Mesenchymal stem cell (in vitro differentiated cells and primary cell): ENCODE measurements around the gene MNT.

ENCODE experiments used
- DNase-seq: peaks from one replicate; pipeline ENCODE4 v3.0.0-alpha.2; 2013
- H2AFZ ChIP-seq: one replicate; pipeline ENCODE4 v1.6.1; 2013; ENCODE audit warnings: low read depth, mild to moderate bottlenecking, control low read depth, inconsistent platforms, low read length, moderate library complexity
- H2AK5ac ChIP-seq: 2 replicates; pipeline ENCODE4 v1.6.1; 2013; ENCODE audit warnings: low read length, moderate library complexity, mild to moderate bottlenecking, inconsistent platforms; ENCODE audit not compliant: severe bottlenecking
- H2BK120ac ChIP-seq: one replicate; pipeline ENCODE4 v1.6.1; 2013; ENCODE audit warnings: low read depth, mild to moderate bottlenecking, inconsistent platforms, low read length, moderate library complexity
- H2BK12ac ChIP-seq, 2 experiments: one replicate each; pipeline ENCODE4 v1.6.1; 2013; ENCODE audit warnings: inconsistent platforms in 2 of 2, low read length in 2 of 2, mild to moderate bottlenecking in 2 of 2, moderate library complexity in 2 of 2, control low read depth in 1 of 2
- H2BK15ac ChIP-seq: one replicate; pipeline ENCODE4 v1.6.1; 2013; ENCODE audit warnings: mild to moderate bottlenecking, low read depth, inconsistent platforms; ENCODE audit not compliant: poor library complexity, severe bottlenecking
- H2BK5ac ChIP-seq: 2 replicates; pipeline ENCODE4 v1.6.1; 2013; ENCODE audit warnings: low read depth, mild to moderate bottlenecking, low read length, control low read depth, inconsistent platforms; ENCODE audit not compliant: poor library complexity, severe bottlenecking
- H3K14ac ChIP-seq, 2 experiments: one replicate each; pipeline ENCODE4 v1.6.1; 2013; ENCODE audit warnings: inconsistent platforms in 2 of 2, low read length in 2 of 2, control low read depth in 1 of 2, mild to moderate bottlenecking in 1 of 2, moderate library complexity in 1 of 2
- H3K18ac ChIP-seq, 2 experiments: one replicate each; pipeline ENCODE4 v1.6.1; 2013; ENCODE audit warnings: inconsistent platforms in 2 of 2, low read length in 2 of 2, control low read depth in 1 of 2, low read depth in 1 of 2, mild to moderate bottlenecking in 1 of 2
- H3K23ac ChIP-seq, 2 experiments: one replicate each; pipeline ENCODE4 v1.6.1; 2013; ENCODE audit warnings: inconsistent platforms in 2 of 2, low read length in 2 of 2, mild to moderate bottlenecking in 2 of 2, moderate library complexity in 2 of 2, control low read depth in 1 of 2
- H3K27ac ChIP-seq: 2 replicates; pipeline ENCODE4 v1.5.1; 2013; ENCODE audit warnings: mild to moderate bottlenecking, moderate library complexity, low read length, control low read depth, inconsistent platforms; ENCODE audit not compliant: poor library complexity, severe bottlenecking
- H3K27me3 ChIP-seq, 2 experiments: 2 replicates each; pipeline versions ENCODE4 v1.6.1 to v1.7.0; 2013; ENCODE audit warnings: low read length in 2 of 2, mild to moderate bottlenecking in 2 of 2, moderate library complexity in 2 of 2, control low read depth in 1 of 2, inconsistent platforms in 1 of 2; ENCODE audit not compliant: control insufficient read depth in 1 of 2, insufficient read depth in 1 of 2
- H3K36me3 ChIP-seq, 2 experiments: 2 replicates each; pipeline versions ENCODE4 v1.6.1 to v1.7.0; 2013; ENCODE audit warnings: low read length in 2 of 2, control low read depth in 1 of 2, inconsistent platforms in 1 of 2, low read depth in 1 of 2, mild to moderate bottlenecking in 1 of 2; ENCODE audit not compliant: insufficient read depth in 2 of 2, control insufficient read depth in 1 of 2
- H3K4ac ChIP-seq, 2 experiments: one replicate each; pipeline ENCODE4 v1.6.1; 2013; ENCODE audit warnings: inconsistent platforms in 2 of 2, low read length in 2 of 2, mild to moderate bottlenecking in 2 of 2, moderate library complexity in 2 of 2, control low read depth in 1 of 2, low read depth in 1 of 2
- H3K4me1 ChIP-seq: 2 replicates; pipeline ENCODE4 v1.6.1; 2013; ENCODE audit warnings: low read depth, low read length, control low read depth; ENCODE audit not compliant: control insufficient read depth, insufficient read depth
- H3K4me2 ChIP-seq: 2 replicates; pipeline ENCODE4 v1.6.1; 2013; ENCODE audit warnings: low read length, mild to moderate bottlenecking, inconsistent platforms; ENCODE audit not compliant: poor library complexity, severe bottlenecking
- H3K4me3 ChIP-seq, 2 experiments: 2 replicates each; pipeline versions ENCODE4 v1.5.1 to v1.7.0; 2013; ENCODE audit warnings: low read length in 2 of 2, mild to moderate bottlenecking in 2 of 2, control low read depth in 1 of 2, low read depth in 1 of 2; ENCODE audit not compliant: insufficient read depth in 1 of 2
- H3K79me1 ChIP-seq: replicated peaks from 2 replicates; pipeline ENCODE4 v1.6.1; 2013; ENCODE audit warnings: mild to moderate bottlenecking, control low read depth, low read length, inconsistent platforms; ENCODE audit not compliant: poor library complexity, severe bottlenecking
- H3K9ac ChIP-seq: 2 replicates; pipeline ENCODE4 v1.7.0; 2013; ENCODE audit warnings: mild to moderate bottlenecking, low read length, moderate library complexity
- H3K9me3 ChIP-seq: 2 replicates; pipeline ENCODE4 v1.7.0; 2013; ENCODE audit warnings: mild to moderate bottlenecking, low read length; ENCODE audit not compliant: control insufficient read depth
- H4K8ac ChIP-seq: one replicate; pipeline ENCODE4 v1.6.1; 2013; ENCODE audit warnings: inconsistent platforms, mild to moderate bottlenecking, low read length, moderate library complexity
- H4K91ac ChIP-seq: one replicate; pipeline ENCODE4 v1.6.1; 2013; ENCODE audit warnings: mild to moderate bottlenecking, low read length, inconsistent platforms
- WGBS: methylation state at CpG from one replicate; pipeline ENCODE4 v1.1.7; 2013; ENCODE audit warnings: mixed read lengths; 5-methylcytosine and 5-hydroxymethylcytosine counted together

MNT gene

GRCh38 chr17:2405247-2405926 lies 4.5 kb upstream of the MNT start:
- Histone ChIP-seq H3K27ac (peak overlapping the region; percentile 21), H2BK5ac (no peak overlapping the region), H3K18ac (peak overlapping the region in 1 of 2 experiments; percentile 82), H2AFZ (no peak overlapping the region), H3K4me3 (peak overlapping the region in 1 of 2 experiments; percentile 59), H3K4me2 (no peak overlapping the region), H3K79me1 (peaks cover 1% of the 10 kb centered on the region), H3K9ac (peak overlapping the region; percentile 87), H4K91ac (peak overlapping the region; percentile 43), H2BK15ac (no peak overlapping the region), H3K9me3 (no peaks in the 10 kb centered on the region), H2AK5ac (no peak overlapping the region), H3K23ac (no peak overlapping the region), H3K27me3 (no peaks in the 10 kb centered on the region), H2BK12ac (peak overlapping the region; percentile 12 to 49), H3K36me3 (no peaks in the 10 kb centered on the region), H4K8ac (peak overlapping the region; percentile 59), H3K14ac (no peak overlapping the region), H2BK120ac (no peak overlapping the region), H3K4ac (no peak overlapping the region), H3K4me1 (peaks cover 25% of the 10 kb centered on the region)
- 35% methylated on average over 9 of the region's 14 CpGs for WGBS
- peak; percentile 95 for DNase-seq

- Histone ChIP-seq H2AK5ac (peak overlapping the region; percentile 4), H2BK12ac (peak overlapping the region; percentile 6 to 46), H3K9me3 (no peaks in the 10 kb centered on the region), H3K4me2 (no peak overlapping the region), H3K79me1 (peaks cover 4% of the 10 kb centered on the region), H3K14ac (no peak overlapping the region), H3K36me3 (no peaks in the 10 kb centered on the region), H2AFZ (no peak overlapping the region), H2BK120ac (peak overlapping the region; percentile 93), H3K18ac (peak overlapping the region; percentile 44 to 80), H3K27me3 (no peaks in the 10 kb centered on the region), H4K91ac (peak overlapping the region; percentile 86), H3K9ac (peak overlapping the region; percentile 84), H2BK15ac (no peak overlapping the region), H3K27ac (no peak overlapping the region), H2BK5ac (no peak overlapping the region), H3K23ac (no peak overlapping the region), H3K4me1 (peaks cover 36% of the 10 kb centered on the region), H3K4me3 (peak overlapping the region in 1 of 2 experiments; percentile 32), H4K8ac (peak overlapping the region; percentile 66), H3K4ac (peak overlapping the region; percentile 66 to 89)
- 96% methylated on average over 4 of the region's 4 CpGs for WGBS
- no peak for DNase-seq
These were observed 2.2 kb upstream of the MNT start for GRCh38 chr17:2403044-2403443.

GRCh38 chr17:2402544-2402943 lies 1.7 kb upstream of the MNT start:
- Histone ChIP-seq H2BK12ac (peak overlapping the region; percentile 29 to 76), H3K4me1 (peaks cover 40% of the 10 kb centered on the region), H2AFZ (no peak overlapping the region), H2AK5ac (peak overlapping the region; percentile 4), H3K14ac (peak overlapping the region in 1 of 2 experiments; percentile 13), H3K9ac (peak overlapping the region; percentile 84), H3K4me2 (peak overlapping the region; percentile 77), H3K18ac (peak overlapping the region; percentile 44 to 80), H3K4ac (peak overlapping the region; percentile 66 to 89), H2BK5ac (no peak overlapping the region), H3K23ac (peak overlapping the region in 1 of 2 experiments; percentile 3), H2BK15ac (peak overlapping the region; percentile 83), H2BK120ac (peak overlapping the region; percentile 93), H4K8ac (peak overlapping the region; percentile 56), H3K27ac (no peak overlapping the region), H3K36me3 (no peaks in the 10 kb centered on the region), H3K4me3 (peak overlapping the region in 1 of 2 experiments; percentile 78), H3K9me3 (no peaks in the 10 kb centered on the region), H3K27me3 (no peaks in the 10 kb centered on the region), H3K79me1 (peaks cover 4% of the 10 kb centered on the region), H4K91ac (peak overlapping the region; percentile 81)
- no peak for DNase-seq
- WGBS, result 53% methylated on average over 15 of the region's 15 CpGs

GRCh38 chr17:2401426-2402221 lies 764 bp upstream of the MNT start:
- under 1% methylated on average over 57 of the region's 72 CpGs for WGBS
- Histone ChIP-seq H2BK5ac (peak overlapping the region; percentile 94), H3K4ac (peak overlapping the region in 1 of 2 experiments; percentile 85), H2AFZ (no peak overlapping the region), H2BK12ac (peak overlapping the region in 1 of 2 experiments; percentile 92), H3K4me1 (peaks cover 40% of the 10 kb centered on the region), H4K8ac (peak overlapping the region; percentile 94), H3K18ac (peak overlapping the region; percentile 78 to 94), H4K91ac (peak overlapping the region; percentile 94), H3K36me3 (no peaks in the 10 kb centered on the region), H3K23ac (peak overlapping the region in 1 of 2 experiments; percentile 16), H3K27me3 (no peaks in the 10 kb centered on the region), H3K14ac (no peak overlapping the region), H3K79me1 (peaks cover 4% of the 10 kb centered on the region), H3K27ac (peak overlapping the region; percentile 98), H2BK120ac (peak overlapping the region; percentile 93), H3K4me3 (peak overlapping the region; percentile 56 to 89), H2AK5ac (peak overlapping the region; percentile 35), H2BK15ac (peak overlapping the region; percentile 71), H3K9ac (peak overlapping the region; percentile 98), H3K4me2 (peak overlapping the region; percentile 93), H3K9me3 (no peaks in the 10 kb centered on the region)
- peak; percentile 100 for DNase-seq
